Mesodermal cell (in vitro differentiated cells): ENCODE measurements around the gene TRAPPC1. TPM values are rescaled to one million over a fixed set of nuclear protein-coding genes. Genes with fewer than 3 reads are reported as not detected.

Source experiments
- H3K27ac ChIP-seq: 2 replicates; pipeline ENCODE4 v1.7.0; 2013; ENCODE audit warnings: mild to moderate bottlenecking, low read depth, low read length, moderate library complexity; ENCODE audit not compliant: severe bottlenecking
- H3K36me3 ChIP-seq: 2 replicates; pipeline ENCODE4 v1.7.1; 2013; ENCODE audit warnings: mild to moderate bottlenecking, low read length, moderate library complexity; ENCODE audit not compliant: control insufficient read depth, insufficient read depth
- H3K4me1 ChIP-seq: one replicate; pipeline ENCODE4 v1.7.1; 2013; ENCODE audit warnings: mild to moderate bottlenecking, low read length; ENCODE audit not compliant: insufficient read depth, control insufficient read depth, poor library complexity, severe bottlenecking
- H3K4me3 ChIP-seq: 2 replicates; pipeline ENCODE4 v1.7.0; 2013; ENCODE audit warnings: low read length, control low read depth, mild to moderate bottlenecking; ENCODE audit not compliant: insufficient read depth, poor library complexity, severe bottlenecking; ENCODE audit errors: extremely low read depth
- H3K9me3 ChIP-seq: 2 replicates; pipeline ENCODE4 v1.7.1; 2013; ENCODE audit warnings: mild to moderate bottlenecking, low read length, moderate library complexity; ENCODE audit not compliant: control insufficient read depth
- WGBS, 2 experiments: methylation state at CpG; one replicate each; pipeline ENCODE4 v1.1.5; 2013; ENCODE audit warnings: missing lambda C conversion rate in 2 of 2; ENCODE audit not compliant: insufficient coverage in 2 of 2; 5-methylcytosine and 5-hydroxymethylcytosine counted together
- polyA plus RNA-seq, 2 experiments: library from polyadenylated mRNA; stranded (reverse); fragments of 50-300 nt; gene quantifications; one replicate each; pipeline ENCODE4 v1.2.3, GENCODE V29; 2013

Gene TRAPPC1
- polyA plus RNA-seq (2013, experiment 1 of 2): 167 TPM
- 153 TPM for polyA plus RNA-seq (2013, experiment 2 of 2)

GRCh38 chr17:7931709-7932482 is at the start of gene TRAPPC1, which contains the start of gene CNTROB:
TRAPPC1 (minus strand) TSS chr17:7931946; CDS start chr17:7931829, 117 bp downstream.
CNTROB (plus strand) TSS chr17:7932206; CDS start chr17:7933080, 874 bp downstream.
- H3K9me3 ChIP-seq: no peaks in the 10 kb centered on the region
- H3K27ac ChIP-seq: peak within 1 kb of the TSS; percentile 3
- peaks cover 10% of the 10 kb centered on the region for H3K4me1 ChIP-seq
- 0 to 1% methylated on average over 41 to 47 of the region's 55 CpGs for WGBS, 2 experiments
- peak within 1 kb of the TSS; percentile 70 for H3K4me3 ChIP-seq
- peaks cover 38% of the 10 kb centered on the region for H3K36me3 ChIP-seq

DNA sequence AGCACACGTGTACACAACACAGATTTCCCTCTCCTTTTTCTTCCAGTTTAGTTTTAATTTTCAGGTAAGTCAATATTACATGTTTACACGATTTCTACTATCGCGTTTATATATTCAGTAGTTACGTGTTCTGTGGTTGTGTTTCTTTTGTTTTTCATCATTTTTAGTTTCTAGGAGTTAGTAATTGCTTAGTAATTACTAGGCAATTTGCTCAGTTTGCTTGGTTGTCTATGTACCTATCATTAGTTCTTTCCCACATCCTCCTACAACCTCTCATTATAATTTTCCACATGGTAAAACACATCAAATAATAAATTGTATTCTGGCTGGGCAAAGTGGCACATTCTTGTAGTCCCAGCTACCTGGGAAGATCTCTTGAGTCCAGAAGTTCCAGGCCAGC is 46.1 kb upstream of the TRAPPC1 start:
- H3K4me3 ChIP-seq: no peak overlapping the region
- peaks cover 11% of the 10 kb centered on the region for H3K9me3 ChIP-seq
- H3K27ac ChIP-seq: no peak overlapping the region
- WGBS, 2 experiments: no CpG with 5 or more reads among the region's 5 CpGs
- no peaks in the 10 kb centered on the region for H3K36me3 ChIP-seq
- peaks cover 3% of the 10 kb centered on the region for H3K4me1 ChIP-seq

DNA sequence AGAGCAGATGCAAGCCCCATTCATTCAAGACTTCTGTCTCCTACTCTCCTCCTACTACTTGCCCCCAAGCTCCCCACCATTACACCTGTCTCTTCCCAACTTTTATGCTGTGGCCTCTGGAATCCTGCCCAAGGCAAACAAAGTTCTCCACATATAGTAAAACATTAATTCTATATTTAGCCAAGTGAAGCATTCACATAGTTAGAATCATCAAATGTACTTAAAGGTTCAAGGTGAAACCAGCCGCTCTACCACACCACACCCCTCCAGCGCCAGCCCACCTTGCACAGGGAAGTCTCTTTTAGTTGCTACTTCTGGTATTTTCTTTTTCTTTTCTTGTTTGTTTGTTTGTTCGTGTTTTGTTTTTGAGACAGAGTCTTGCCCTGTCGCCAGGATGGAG is 45.3 kb upstream of the TRAPPC1 start:
- Histone ChIP-seq H3K36me3 (no peaks in the 10 kb centered on the region), H3K9me3 (peaks cover 11% of the 10 kb centered on the region), H3K4me1 (no peaks in the 10 kb centered on the region), H3K4me3 (no peak overlapping the region), H3K27ac (no peak overlapping the region)
- 83 to 90% methylated on average over 1 to 3 of the region's 4 CpGs for WGBS, 2 experiments

GRCh38 chr17:7974638-7975131 is 42.9 kb upstream of the TRAPPC1 start:
- Histone ChIP-seq H3K36me3 (no peaks in the 10 kb centered on the region), H3K9me3 (peaks cover 11% of the 10 kb centered on the region), H3K4me1 (no peaks in the 10 kb centered on the region), H3K4me3 (no peak overlapping the region), H3K27ac (no peak overlapping the region)

DNA sequence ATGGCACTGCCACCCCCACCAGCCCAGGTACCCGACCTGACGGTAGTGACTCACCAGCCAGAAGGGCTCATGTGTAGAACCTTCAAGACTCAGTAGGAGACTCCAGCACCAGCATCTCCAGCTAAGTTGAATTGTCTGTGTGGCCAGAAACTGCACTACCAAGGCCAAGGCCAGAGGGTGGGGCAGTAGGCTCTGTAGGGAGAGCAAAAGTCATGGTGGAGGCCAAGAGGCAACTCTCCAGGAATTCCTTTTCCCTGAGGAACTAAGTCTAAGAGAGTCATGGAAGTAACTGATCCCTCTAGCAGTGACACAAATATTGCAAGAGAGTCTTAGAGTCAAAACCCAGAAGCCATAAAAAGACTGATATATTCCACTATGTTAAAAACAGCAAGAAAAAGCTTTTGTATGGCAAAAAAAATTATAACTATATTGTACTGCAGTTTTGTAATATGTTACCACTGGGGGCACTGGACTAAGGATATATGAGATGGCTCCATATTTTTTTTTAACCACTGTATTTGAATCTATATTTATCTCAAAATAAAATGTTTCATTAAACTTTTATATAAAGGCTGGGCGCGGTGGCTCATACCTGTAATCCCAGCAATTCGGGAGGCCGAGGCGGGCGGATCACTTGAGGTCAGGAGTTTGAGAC is 40.5 kb upstream of the TRAPPC1 start:
- H3K4me1 ChIP-seq: no peaks in the 10 kb centered on the region
- H3K4me3 ChIP-seq: no peak overlapping the region
- H3K36me3 ChIP-seq: no peaks in the 10 kb centered on the region
- no peak overlapping the region for H3K27ac ChIP-seq
- H3K9me3 ChIP-seq: peaks cover 11% of the 10 kb centered on the region
- 93 to 95% methylated on average over 2 of the region's 8 CpGs for WGBS, 2 experiments

DNA sequence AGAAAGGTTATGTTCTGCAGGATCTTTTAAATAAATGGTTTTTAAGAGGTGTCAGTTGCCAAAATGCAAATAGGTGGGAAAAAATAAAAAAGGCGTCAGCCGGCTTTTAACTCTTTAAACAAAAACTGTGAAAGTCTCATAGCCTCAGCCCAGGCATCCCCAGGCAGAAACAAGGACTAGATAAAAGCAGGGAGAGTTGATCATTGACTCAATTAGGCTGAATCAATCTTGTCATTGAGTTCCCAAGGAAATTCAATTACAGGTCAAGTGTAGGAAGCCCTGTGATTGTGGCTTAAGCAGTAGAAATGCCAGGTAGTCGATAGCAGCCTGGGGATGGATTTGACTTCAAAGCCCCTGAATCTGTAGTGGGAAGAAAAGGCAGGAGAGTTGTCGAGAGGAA is 39.9 kb upstream of the TRAPPC1 start:
- Histone ChIP-seq H3K27ac (no peak overlapping the region), H3K4me3 (no peak overlapping the region), H3K36me3 (no peaks in the 10 kb centered on the region), H3K9me3 (peaks cover 11% of the 10 kb centered on the region), H3K4me1 (no peaks in the 10 kb centered on the region)
- 76 to 80% methylated on average over 2 to 4 of the region's 4 CpGs for WGBS, 2 experiments

DNA sequence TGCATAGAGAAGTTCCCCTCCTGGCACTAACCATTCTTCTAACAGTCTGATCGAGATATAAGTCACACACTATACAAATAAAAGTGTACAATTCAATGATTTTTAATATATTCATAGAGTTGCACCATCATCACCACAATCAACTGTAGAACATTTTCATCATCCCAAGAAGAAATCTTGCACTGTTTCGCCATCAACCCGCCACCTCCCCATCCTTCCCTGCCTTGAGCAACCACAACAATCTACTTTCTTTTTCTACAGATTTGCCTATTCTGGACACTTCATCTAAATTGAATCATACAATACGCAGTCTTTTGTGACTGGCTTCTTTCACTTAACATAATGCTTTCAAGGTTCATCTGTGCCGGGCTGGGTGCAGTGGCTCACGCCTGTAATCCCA is 37.7 kb upstream of the TRAPPC1 start:
- Histone ChIP-seq H3K4me3 (no peak overlapping the region), H3K9me3 (no peaks in the 10 kb centered on the region), H3K27ac (no peak overlapping the region), H3K4me1 (no peaks in the 10 kb centered on the region), H3K36me3 (no peaks in the 10 kb centered on the region)
- WGBS, 2 experiments: 94% methylated on average over 5 to 6 of the region's 6 CpGs

DNA sequence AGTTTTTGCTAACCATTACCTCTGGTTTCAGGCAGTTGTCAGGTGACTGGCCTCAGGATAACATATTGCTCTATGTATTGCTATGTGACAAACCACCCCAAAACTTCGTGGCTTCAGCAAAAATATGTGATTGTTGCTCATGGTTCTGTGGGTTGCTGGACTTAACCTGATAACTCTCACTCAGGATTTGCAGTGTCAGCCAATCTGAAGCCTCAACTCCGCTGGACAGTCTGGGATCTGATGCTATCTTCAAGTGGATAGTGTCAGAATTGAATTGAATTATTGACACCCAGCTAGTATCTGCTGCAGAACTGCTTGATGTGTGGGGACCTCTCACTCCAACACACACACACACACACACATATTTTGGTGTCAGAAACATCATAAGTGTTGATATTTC is 36.0 kb upstream of the TRAPPC1 start:
- WGBS, 2 experiments: 67 to 71% methylated on average over 1 of the region's 2 CpGs
- H3K4me3 ChIP-seq: no peak overlapping the region
- H3K9me3 ChIP-seq: no peaks in the 10 kb centered on the region
- no peaks in the 10 kb centered on the region for H3K36me3 ChIP-seq
- no peak overlapping the region for H3K27ac ChIP-seq
- no peaks in the 10 kb centered on the region for H3K4me1 ChIP-seq

GRCh38 chr17:7961421-7961820 is 29.7 kb upstream of the TRAPPC1 start:
- Histone ChIP-seq H3K27ac (no peak overlapping the region), H3K4me1 (peaks cover 3% of the 10 kb centered on the region), H3K9me3 (no peaks in the 10 kb centered on the region), H3K36me3 (no peaks in the 10 kb centered on the region), H3K4me3 (no peak overlapping the region)
- 63% methylated on average over 1 of the region's 2 CpGs; no CpG with 5 or more reads in 1 of the 2 experiments for WGBS, 2 experiments

DNA sequence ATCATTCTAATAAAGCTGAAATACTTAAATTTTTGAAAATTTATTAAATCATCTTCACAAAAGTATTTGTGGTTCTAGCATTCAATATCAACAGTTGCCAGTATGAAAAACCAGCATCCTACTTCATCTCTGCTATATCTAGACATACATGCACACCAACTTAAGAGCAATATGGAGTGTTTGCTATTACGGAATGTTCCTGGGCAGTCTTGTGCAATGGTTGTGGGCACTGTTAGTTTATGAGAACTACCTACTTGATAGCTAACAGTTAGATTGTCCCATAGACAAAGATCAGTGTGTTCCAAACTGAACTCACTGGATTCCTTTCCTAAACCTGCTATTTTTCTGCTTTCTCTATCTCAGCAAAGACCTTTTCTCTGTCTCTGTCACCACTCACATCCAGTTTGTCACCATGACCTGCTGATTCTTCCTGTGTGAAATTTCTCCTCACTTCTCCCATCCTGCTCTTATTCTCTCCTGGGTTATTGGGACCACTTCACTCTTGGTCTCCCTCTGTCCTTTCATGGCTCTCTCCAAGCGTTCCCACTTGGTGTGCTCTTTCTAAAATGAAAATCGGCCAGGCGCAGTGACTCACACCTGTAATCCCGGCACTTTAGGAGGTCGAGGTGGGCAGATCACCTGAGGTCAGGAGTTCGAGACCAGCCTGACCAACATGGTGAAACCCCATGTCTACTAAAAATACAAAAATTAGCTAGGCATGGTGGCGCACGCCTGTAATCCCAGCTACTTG is 27.9 kb upstream of the TRAPPC1 start:
- 69 to 94% methylated on average over 5 to 8 of the region's 9 CpGs for WGBS, 2 experiments
- no peak overlapping the region for H3K27ac ChIP-seq
- H3K4me1 ChIP-seq: peaks cover 3% of the 10 kb centered on the region
- H3K4me3 ChIP-seq: no peak overlapping the region
- H3K36me3 ChIP-seq: no peaks in the 10 kb centered on the region
- H3K9me3 ChIP-seq: no peaks in the 10 kb centered on the region
